Ascending aorta (tissue), 2 donors: Measurements from ENCODE around the gene TALDO1. TPM values are rescaled to one million over a fixed set of nuclear protein-coding genes. Genes with fewer than 3 reads are reported as not detected.

Experiments used
- DNase-seq, 2 donors: peaks; one replicate each; pipeline ENCODE4 v3.0.0-alpha.2; 2019; ENCODE audit warnings: low spot score in 2 of 2
- H3K27ac ChIP-seq, 2 donors: fragments of 200-600 bp; sonication (generic); one replicate each; pipeline ENCODE4 v1.5.1; 2016 to 2017; ENCODE audit warnings: mild to moderate bottlenecking in 1 of 2
- H3K27me3 ChIP-seq: fragments of 200-600 bp; sonication (generic); one replicate; pipeline ENCODE4 v1.5.1; 2017
- H3K36me3 ChIP-seq, 2 donors: fragments of 200-600 bp; sonication (generic); one replicate each; pipeline ENCODE4 v1.5.1; 2016
- H3K4me1 ChIP-seq, 2 donors: fragments of 200-600 bp; sonication (generic); one replicate each; pipeline ENCODE4 v1.5.1; 2016 to 2017; ENCODE audit warnings: mild to moderate bottlenecking in 1 of 2
- H3K4me3 ChIP-seq, 2 donors: fragments of 200-600 bp; sonication (generic); one replicate each; pipeline ENCODE4 v1.5.1; 2016 to 2017; ENCODE audit warnings: mild to moderate bottlenecking in 1 of 2
- H3K9me3 ChIP-seq, 2 donors: fragments of 200-600 bp; sonication (generic); one replicate each; pipeline ENCODE4 v1.5.1; 2016
- CTCF ChIP-seq, 3 experiments: fragments of 200-600 bp in 2 of 3; fragments of 450-650 bp in 1 of 3; sonication (generic) in 2 of 3; IDR thresholded peaks; one replicate each; pipeline ENCODE4 v1.5.1; 2016 to 2019; ENCODE audit warnings: antibody characterized with exemption in 3 of 3, mild to moderate bottlenecking in 1 of 3, moderate library complexity in 1 of 3
- intact Hi-C: fragments of 100-400 bp; cut with DNase I; formaldehyde crosslinking; loops from one replicate; pipeline ENCODE4 v1.15.1; 2023
- total RNA-seq: library from RNA; depleted of rRNA; stranded (reverse); fragments of >200 nt; gene quantifications from one replicate; pipeline ENCODE4 v1.1.0, GENCODE V29; 2016

TALDO1 gene
- total RNA-seq, 1 donor from 2014 or later: 245 TPM

- peak; percentile 34 to 62 (median 57) for TF ChIP-seq CTCF (IDR thresholded peaks at IDR 0.05)
- no peak overlapping the region for H3K4me3 ChIP-seq
- no peaks in the 10 kb centered on the region for H3K9me3 ChIP-seq
- DNase-seq: no peak
- H3K4me1 ChIP-seq: peaks cover 13 to 25% of the 10 kb centered on the region in 2 donors
- intact Hi-C loops: loop anchor here (1.0 kb wide), 1 partner anchor 61 kb away; no protein-coding TSS in a partner anchor
- H3K27ac ChIP-seq: no peak overlapping the region
- peaks cover 3 to 10% of the 10 kb centered on the region in 2 donors for H3K36me3 ChIP-seq
- no peaks in the 10 kb centered on the region for H3K27me3 ChIP-seq
Observed at GRCh38 chr11:723120-723883, 24.0 kb upstream of the TALDO1 start.

GRCh38 chr11:724049-724777 is 23.1 kb upstream of the TALDO1 start:
- H3K27me3 ChIP-seq: no peaks in the 10 kb centered on the region
- intact Hi-C loops: no loop called here

DNA sequence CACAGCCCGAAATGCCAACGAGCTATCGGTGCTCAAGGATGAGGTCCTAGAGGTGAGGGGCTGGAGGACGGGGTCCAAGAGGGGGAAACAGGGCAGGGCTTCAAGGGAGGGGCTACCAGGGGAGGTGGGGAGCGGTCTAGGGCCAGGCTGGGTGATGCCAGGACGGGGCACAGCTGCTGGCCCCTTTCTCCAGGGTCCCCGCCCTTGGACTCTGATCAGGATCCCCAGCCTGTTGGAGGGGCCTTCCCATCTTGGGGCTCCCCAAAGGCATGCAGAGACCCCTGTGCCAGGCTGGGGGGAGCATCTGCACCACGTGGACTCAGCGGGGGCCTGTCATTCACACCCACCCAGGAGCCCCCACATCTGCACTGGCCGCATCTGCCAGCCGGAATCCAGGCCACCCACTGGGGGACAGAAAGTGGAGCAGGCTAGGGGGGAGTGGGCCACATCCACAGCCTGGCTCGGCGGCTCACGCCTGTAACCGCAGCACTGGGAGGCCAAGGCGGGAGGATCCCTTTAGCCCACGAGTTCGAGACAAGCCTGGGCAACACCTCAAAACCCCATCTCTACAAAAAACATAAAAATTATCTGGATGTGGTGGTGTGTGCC is 22.4 kb upstream of the TALDO1 start:
- H3K4me1 ChIP-seq: peaks cover 17 to 34% of the 10 kb centered on the region in 2 donors
- H3K27me3 ChIP-seq: no peaks in the 10 kb centered on the region

More at GRCh38 chr11:724049-724777, 23.1 kb upstream of the TALDO1 start:
- DNase-seq: no peak
- TF ChIP-seq CTCF (IDR thresholded peaks at IDR 0.05): no peak
- peaks cover 3 to 10% of the 10 kb centered on the region in 2 donors for H3K36me3 ChIP-seq
- peaks cover 17 to 34% of the 10 kb centered on the region in 2 donors for H3K4me1 ChIP-seq
- no peak overlapping the region for H3K27ac ChIP-seq
- no peak overlapping the region for H3K4me3 ChIP-seq
- no peaks in the 10 kb centered on the region for H3K9me3 ChIP-seq

DNA sequence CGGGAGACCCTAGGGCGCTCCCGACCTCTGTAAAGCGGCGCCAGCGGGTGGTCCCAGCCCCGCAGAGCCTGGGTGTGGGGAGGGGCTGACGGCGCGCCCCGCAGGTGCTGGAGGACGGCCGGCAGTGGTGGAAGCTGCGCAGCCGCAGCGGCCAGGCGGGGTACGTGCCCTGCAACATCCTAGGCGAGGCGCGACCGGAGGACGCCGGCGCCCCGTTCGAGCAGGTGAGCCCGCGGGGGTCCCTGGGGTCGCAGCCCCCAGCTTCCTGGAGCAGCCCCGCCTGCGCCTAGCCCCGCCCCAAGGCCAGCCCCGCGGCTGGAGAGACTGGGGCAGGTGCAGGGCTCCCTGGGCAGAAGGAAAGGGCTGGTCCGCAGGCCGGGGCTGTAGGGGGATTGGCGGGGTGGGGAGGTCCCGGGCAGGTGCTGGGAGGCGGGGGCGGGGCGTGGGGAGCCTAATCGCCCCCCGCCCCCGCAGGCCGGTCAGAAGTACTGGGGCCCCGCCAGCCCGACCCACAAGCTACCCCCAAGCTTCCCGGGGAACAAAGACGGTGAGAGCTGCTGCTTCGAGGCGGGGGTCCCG is 21.6 kb upstream of the TALDO1 start:
- H3K27me3 ChIP-seq: no peaks in the 10 kb centered on the region
- peaks cover 3 to 10% of the 10 kb centered on the region in 2 donors for H3K36me3 ChIP-seq
- no peaks in the 10 kb centered on the region for H3K9me3 ChIP-seq
- peak overlapping the region; percentile 34 to 37 for H3K4me3 ChIP-seq
- intact Hi-C loops: loop anchor here (5.0 kb wide), 1 partner anchor 108 kb away; the partner anchor contains the start of gene IRF7
- no peak for TF ChIP-seq CTCF (IDR thresholded peaks at IDR 0.05)
- no peak for DNase-seq
- peaks cover 17 to 34% of the 10 kb centered on the region in 2 donors for H3K4me1 ChIP-seq
- H3K27ac ChIP-seq: peak overlapping the region in 1 of 2 donors; percentile 95

More for the DNA sequence above, 22.4 kb upstream of the TALDO1 start:
- no peak for DNase-seq
- no peak overlapping the region for H3K27ac ChIP-seq
- intact Hi-C loops: loop anchor here (5.0 kb wide), 1 partner anchor 108 kb away; the partner anchor contains the start of gene IRF7
- peaks cover 3 to 10% of the 10 kb centered on the region in 2 donors for H3K36me3 ChIP-seq
- no peak for TF ChIP-seq CTCF (IDR thresholded peaks at IDR 0.05)
- H3K9me3 ChIP-seq: no peaks in the 10 kb centered on the region
- H3K4me3 ChIP-seq: no peak overlapping the region
